ENCODE results near the gene ZNF462. TPM values are rescaled to one million over a fixed set of nuclear protein-coding genes. Genes with fewer than 3 reads are reported as not detected.

ZNF462 gene
- total and polyA plus RNA-seq, 2 of the 4 experiments (the other 2 are of a cell fraction) = 6.1 to 18.8 TPM

GRCh38 chr9:106983346-106983745 is 120.4 kb downstream of the ZNF462 start:
- Histone ChIP-seq H2BK15ac (ENCODE audit: low read depth, low read length) (no peak overlapping the region), H3K9me1 (ENCODE audit: insufficient read depth, low read length) (no peaks in the 10 kb centered on the region), H3K14ac (replicated peaks; ENCODE audit: low read depth, low read length) (no peak overlapping the region), H3K18ac (ENCODE audit: low read depth, low read length) (no peak overlapping the region), H3K4me3 (ENCODE audit: insufficient read depth, low read depth, low read length) (no peak overlapping the region), H3K36me3 (ENCODE audit: control insufficient read depth, insufficient read depth, low read length) (peaks cover 26% of the 10 kb centered on the region), H3K79me1 (ENCODE audit: low read depth in 1 of 2, low read length in 2 of 2) (no peaks in the 10 kb centered on the region), H3K23ac (ENCODE audit: low read depth, low read length) (no peak overlapping the region), H3K9ac (ENCODE audit: low read depth, low read length) (no peak overlapping the region), H2BK120ac (ENCODE audit: low read depth, low read length) (no peak overlapping the region), H3K4me1 (ENCODE audit: control insufficient read depth, insufficient read depth, low read length) (no peaks in the 10 kb centered on the region), H4K20me1 (ENCODE audit: insufficient read depth, low read length) (no peaks in the 10 kb centered on the region), H2BK5ac (ENCODE audit: low read depth, low read length, poor library complexity, severe bottlenecking) (no peak overlapping the region), H3K27ac (ENCODE audit: insufficient read depth, low read length) (no peak overlapping the region), H3K9me3 (ENCODE audit: control insufficient read depth, insufficient read depth, low read length) (no peaks in the 10 kb centered on the region), H2BK20ac (ENCODE audit: low read depth, low read length) (no peak overlapping the region), H3K4me2 (ENCODE audit: low read depth, low read length) (no peak overlapping the region), H2AK9ac (replicated peaks; ENCODE audit: low read depth, low read length, poor library complexity) (no peak overlapping the region), H3K4ac (ENCODE audit: low read depth, low read length) (no peak overlapping the region), H2AFZ (replicated peaks; ENCODE audit: low read length, poor library complexity) (no peak overlapping the region), H4K91ac (ENCODE audit: insufficient read depth, low read depth, low read length) (no peak overlapping the region), H2AK5ac (ENCODE audit: low read depth, low read length) (no peak overlapping the region), H4K8ac (ENCODE audit: low read depth in 2 of 2, low read length in 2 of 2) (no peak overlapping the region), H3K56ac (ENCODE audit: extremely low read depth, insufficient read depth, low read length) (no peak overlapping the region), H3K27me3 (ENCODE audit: control insufficient read depth, insufficient read depth, low read length) (no peaks in the 10 kb centered on the region), H4K5ac (ENCODE audit: low read depth, low read length) (no peak overlapping the region)
- BruUV-seq (replicated peaks) = no TSS peak
- DNase-seq (no peak), ATAC-seq (ENCODE audit: low read depth) (no peak)
- intact Hi-C loops (cut with micrococcal nuclease) (no loop called here), dilution Hi-C loops (cut with HindIII; ENCODE audit: low sequenced_read_pairs, unreplicated experiment) (no loop called here), in situ Hi-C loops (cut with MboI; ENCODE audit: low sequenced_read_pairs) (no loop called here)
- no CpG with 5 or more reads among the region's 2 CpGs for WGBS, 2 experiments (ENCODE audit: extremely low coverage in 2 of 2, insufficient read length in 1 of 2)
- no peak for TF ChIP-seq USF2 (IDR thresholded peaks at IDR 0.05; ENCODE audit: low read depth, low read length)
- TF ChIP-seq, protein P1, sequence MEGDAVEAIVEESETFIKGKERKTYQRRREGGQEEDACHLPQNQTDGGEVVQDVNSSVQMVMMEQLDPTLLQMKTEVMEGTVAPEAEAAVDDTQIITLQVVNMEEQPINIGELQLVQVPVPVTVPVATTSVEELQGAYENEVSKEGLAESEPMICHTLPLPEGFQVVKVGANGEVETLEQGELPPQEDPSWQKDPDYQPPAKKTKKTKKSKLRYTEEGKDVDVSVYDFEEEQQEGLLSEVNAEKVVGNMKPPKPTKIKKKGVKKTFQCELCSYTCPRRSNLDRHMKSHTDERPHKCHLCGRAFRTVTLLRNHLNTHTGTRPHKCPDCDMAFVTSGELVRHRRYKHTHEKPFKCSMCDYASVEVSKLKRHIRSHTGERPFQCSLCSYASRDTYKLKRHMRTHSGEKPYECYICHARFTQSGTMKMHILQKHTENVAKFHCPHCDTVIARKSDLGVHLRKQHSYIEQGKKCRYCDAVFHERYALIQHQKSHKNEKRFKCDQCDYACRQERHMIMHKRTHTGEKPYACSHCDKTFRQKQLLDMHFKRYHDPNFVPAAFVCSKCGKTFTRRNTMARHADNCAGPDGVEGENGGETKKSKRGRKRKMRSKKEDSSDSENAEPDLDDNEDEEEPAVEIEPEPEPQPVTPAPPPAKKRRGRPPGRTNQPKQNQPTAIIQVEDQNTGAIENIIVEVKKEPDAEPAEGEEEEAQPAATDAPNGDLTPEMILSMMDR (conservative IDR thresholded peaks at IDR 0.05; ENCODE audit: low read depth, low read length) = no peak
- TF ChIP-seq MXI1 (IDR thresholded peaks at IDR 0.05; ENCODE audit: borderline replicate concordance, low read depth, low read length) = no peak
- TF ChIP-seq SMC3 (IDR thresholded peaks at IDR 0.05; ENCODE audit: low read depth, low read length) = no peak
- no peak for TF ChIP-seq FOS (IDR thresholded peaks at IDR 0.05; ENCODE audit: low read depth, low read length)
- no peak for TF ChIP-seq ELK1 (IDR thresholded peaks at IDR 0.05; ENCODE audit: borderline replicate concordance, low read depth, low read length)
- no peak for TF ChIP-seq POLR2A (IDR thresholded peaks at IDR 0.05; ENCODE audit: low read depth, low read length)
- TF ChIP-seq RFX5 (IDR thresholded peaks at IDR 0.05; ENCODE audit: low read depth, low read length) = no peak
- TF ChIP-seq CEBPB (IDR thresholded peaks at IDR 0.05; ENCODE audit: low read depth, low read length) = no peak
- no peak for TF ChIP-seq CHD1 (IDR thresholded peaks at IDR 0.05; ENCODE audit: low read depth, low read length)
- no peak for TF ChIP-seq BHLHE40 (IDR thresholded peaks at IDR 0.05; ENCODE audit: low read depth, low read length)
- TF ChIP-seq MAFK (IDR thresholded peaks at IDR 0.05; ENCODE audit: low read depth, low read length) = no peak
- no peak for TF ChIP-seq MAZ (IDR thresholded peaks at IDR 0.05; ENCODE audit: borderline replicate concordance, low read depth, low read length)
- ChIA-PET POLR2A (ENCODE audit: unreplicated experiment) (no interaction called here), CTCF (no interaction called here)
